SK-N-SH treated with all-trans-retinoic acid at 6 μM for 48 hours (cell line): ENCODE results near the gene ITM2B.

Experiments
- ATAC-seq: fragments of 200-7000 bp; cut with Tn5 transposase; 3 replicates; pipeline ENCODE4 v1.9.1; 2020; ENCODE audit warnings: mild to moderate bottlenecking, moderate library complexity
- BACH2 ChIP-seq: fragments of 250-450 bp; sonication (Bioruptor Pico); IDR thresholded peaks from 2 replicates; pipeline ENCODE4 v1.9.0; 2021; ENCODE audit warnings: mild to moderate bottlenecking, borderline replicate concordance
- CSDC2 ChIP-seq: fragments of 250-450 bp; sonication (Bioruptor Pico); IDR thresholded peaks from 2 replicates; pipeline ENCODE4 v1.5.0; 2020; ENCODE audit warnings: mild to moderate bottlenecking, moderate library complexity
- ESRRG ChIP-seq: fragments of 250-450 bp; sonication (Bioruptor Pico); IDR thresholded peaks from 2 replicates; pipeline ENCODE4 v1.6.1; 2021; ENCODE audit warnings: mild to moderate bottlenecking
- GLIS3 ChIP-seq: fragments of 250-450 bp; sonication (Bioruptor Pico); IDR thresholded peaks from 2 replicates; pipeline ENCODE4 v1.5.0; 2020; ENCODE audit warnings: mild to moderate bottlenecking, moderate library complexity
- ISL1 ChIP-seq: fragments of 250-450 bp; sonication (Bioruptor Pico); IDR thresholded peaks from 2 replicates; pipeline ENCODE4 v2.1.2; 2022; ENCODE audit warnings: mild to moderate bottlenecking, moderate library complexity
- OSR1 ChIP-seq: fragments of 250-450 bp; sonication (Bioruptor Pico); IDR thresholded peaks from 2 replicates; pipeline ENCODE4 v1.8.0; 2022; ENCODE audit warnings: moderate library complexity, mild to moderate bottlenecking, inconsistent platforms
- PATZ1 ChIP-seq: fragments of 250-450 bp; sonication (Bioruptor Pico); IDR thresholded peaks from 2 replicates; pipeline ENCODE4 v1.8.0; 2020; ENCODE audit warnings: mild to moderate bottlenecking, moderate library complexity, borderline replicate concordance
- PPARA ChIP-seq: fragments of 250-450 bp; sonication (Bioruptor Pico); IDR thresholded peaks from 2 replicates; pipeline ENCODE4 v1.5.0; 2020; ENCODE audit warnings: mild to moderate bottlenecking, borderline replicate concordance
- RARB ChIP-seq: fragments of 250-450 bp; sonication (Bioruptor Pico); IDR thresholded peaks from 2 replicates; pipeline ENCODE4 v1.8.0; 2021; ENCODE audit warnings: mild to moderate bottlenecking, moderate library complexity
- SNAI2 ChIP-seq: fragments of 250-450 bp; sonication (Bioruptor Pico); IDR thresholded peaks from 2 replicates; pipeline ENCODE4 v1.5.0; 2020; ENCODE audit warnings: mild to moderate bottlenecking, moderate library complexity
- TOX ChIP-seq: fragments of 250-450 bp; sonication (Bioruptor Pico); IDR thresholded peaks from 2 replicates; pipeline ENCODE4 v1.8.0; 2021; ENCODE audit warnings: mild to moderate bottlenecking, moderate library complexity, borderline replicate concordance
- ZFP3 ChIP-seq: fragments of 250-450 bp; sonication (Bioruptor Pico); IDR thresholded peaks from 2 replicates; pipeline ENCODE4 v1.5.0; 2020; ENCODE audit warnings: mild to moderate bottlenecking, moderate library complexity
- ZFP30 ChIP-seq: fragments of 450-650 bp; formaldehyde crosslinking; IDR thresholded peaks from 2 replicates; pipeline ENCODE4 v1.5.0; 2022; ENCODE audit warnings: mild to moderate bottlenecking, moderate library complexity
- ZNF565 ChIP-seq: fragments of 450-650 bp; formaldehyde crosslinking; conservative IDR thresholded peaks from 2 replicates; pipeline ENCODE4 v1.5.0; 2020; ENCODE audit warnings: low read depth, mild to moderate bottlenecking, moderate library complexity
- ZNF70 ChIP-seq: fragments of 450-650 bp; formaldehyde crosslinking; IDR thresholded peaks from 2 replicates; pipeline ENCODE4 v1.5.0; 2020; ENCODE audit warnings: mild to moderate bottlenecking, moderate library complexity
- ZNF8 ChIP-seq: fragments of 450-650 bp; formaldehyde crosslinking; IDR thresholded peaks from 2 replicates; pipeline ENCODE4 v1.5.0; 2020; ENCODE audit warnings: mild to moderate bottlenecking, moderate library complexity
- TF ChIP-seq, protein P1 (sequence below): fragments of 250-450 bp; sonication (Bioruptor Pico); IDR thresholded peaks from 2 replicates; pipeline ENCODE4 v1.5.1; 2020; ENCODE audit warnings: low read depth, mild to moderate bottlenecking, moderate library complexity
- TF ChIP-seq, protein P2 (sequence below): fragments of 250-450 bp; sonication (Bioruptor Pico); IDR thresholded peaks from 2 replicates; pipeline ENCODE4 v1.5.0; 2020; ENCODE audit warnings: mild to moderate bottlenecking, moderate library complexity
- TF ChIP-seq, protein P3 (sequence below): fragments of 250-450 bp; sonication (Bioruptor Pico); IDR thresholded peaks from 2 replicates; pipeline ENCODE4 v1.8.0; 2021; ENCODE audit warnings: low read depth, mild to moderate bottlenecking, moderate library complexity, borderline replicate concordance

ITM2B gene

DNA sequence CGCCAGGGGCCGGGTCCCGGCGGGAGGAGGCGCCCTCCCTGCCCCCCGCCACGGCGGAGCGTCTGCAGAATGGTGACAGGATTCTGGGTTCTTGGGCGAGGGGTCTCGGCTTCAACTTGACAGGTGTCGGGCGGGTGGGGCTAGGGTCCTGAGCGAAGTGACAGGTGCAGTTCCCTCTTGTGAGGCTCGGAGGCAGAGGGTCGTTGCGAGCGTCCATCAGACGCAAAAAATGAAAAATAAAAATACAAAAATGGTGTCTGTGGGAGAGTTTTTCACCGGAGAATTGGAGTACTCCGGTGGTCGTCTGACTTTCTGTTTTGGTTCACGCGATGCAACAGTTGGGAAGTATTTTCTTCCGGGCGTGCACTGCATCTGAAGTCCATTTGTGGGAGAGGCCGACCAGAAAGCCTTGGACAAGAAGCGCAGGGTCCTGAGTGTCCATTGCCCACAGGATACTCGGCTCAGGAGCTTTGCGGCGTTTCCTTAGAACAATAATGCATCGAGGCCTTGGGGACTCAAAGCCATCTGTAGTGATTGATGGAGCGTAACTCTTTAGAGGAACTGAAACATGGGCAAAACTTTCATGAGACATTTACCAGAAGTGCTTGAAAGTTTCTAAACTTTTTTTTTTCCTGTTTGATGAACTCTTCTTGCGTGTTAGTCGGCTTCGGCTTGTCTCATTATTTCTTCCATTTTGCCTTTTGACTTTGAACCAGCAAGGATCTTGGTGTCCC is 71.3 kb downstream of the ITM2B start:
- peak; percentile 57 for ATAC-seq

DNA sequence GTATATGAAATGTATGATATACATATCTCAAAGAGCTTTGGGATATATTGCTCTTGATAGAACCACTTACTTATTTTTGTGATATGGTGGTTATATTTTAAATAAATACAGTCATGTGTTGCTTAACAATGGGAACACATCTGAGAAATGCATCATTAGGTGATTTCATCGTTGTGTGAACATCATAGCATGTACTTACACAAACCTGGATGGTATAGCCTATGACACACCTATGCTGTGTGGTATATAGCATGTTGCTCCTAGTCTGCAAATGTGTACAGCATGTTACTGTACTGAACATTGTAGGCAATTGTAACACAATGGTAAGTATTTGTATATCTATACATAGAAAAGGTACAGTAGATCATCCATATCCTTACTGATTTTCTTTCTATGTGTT is 78.2 kb downstream of the ITM2B start:
- TF ChIP-seq ZNF565 (CRISPR knock-in tag) = no peak
- TF ChIP-seq CSDC2 (CRISPR knock-in tag) = no peak
- no peak for TF ChIP-seq TOX (CRISPR knock-in tag)
- no peak for TF ChIP-seq PPARA (CRISPR knock-in tag)
- TF ChIP-seq, protein P1, sequence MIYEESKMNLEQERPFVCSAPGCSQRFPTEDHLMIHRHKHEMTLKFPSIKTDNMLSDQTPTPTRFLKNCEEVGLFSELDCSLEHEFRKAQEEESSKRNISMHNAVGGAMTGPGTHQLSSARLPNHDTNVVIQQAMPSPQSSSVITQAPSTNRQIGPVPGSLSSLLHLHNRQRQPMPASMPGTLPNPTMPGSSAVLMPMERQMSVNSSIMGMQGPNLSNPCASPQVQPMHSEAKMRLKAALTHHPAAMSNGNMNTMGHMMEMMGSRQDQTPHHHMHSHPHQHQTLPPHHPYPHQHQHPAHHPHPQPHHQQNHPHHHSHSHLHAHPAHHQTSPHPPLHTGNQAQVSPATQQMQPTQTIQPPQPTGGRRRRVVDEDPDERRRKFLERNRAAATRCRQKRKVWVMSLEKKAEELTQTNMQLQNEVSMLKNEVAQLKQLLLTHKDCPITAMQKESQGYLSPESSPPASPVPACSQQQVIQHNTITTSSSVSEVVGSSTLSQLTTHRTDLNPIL (CRISPR knock-in tag) = no peak
- TF ChIP-seq, protein P2, sequence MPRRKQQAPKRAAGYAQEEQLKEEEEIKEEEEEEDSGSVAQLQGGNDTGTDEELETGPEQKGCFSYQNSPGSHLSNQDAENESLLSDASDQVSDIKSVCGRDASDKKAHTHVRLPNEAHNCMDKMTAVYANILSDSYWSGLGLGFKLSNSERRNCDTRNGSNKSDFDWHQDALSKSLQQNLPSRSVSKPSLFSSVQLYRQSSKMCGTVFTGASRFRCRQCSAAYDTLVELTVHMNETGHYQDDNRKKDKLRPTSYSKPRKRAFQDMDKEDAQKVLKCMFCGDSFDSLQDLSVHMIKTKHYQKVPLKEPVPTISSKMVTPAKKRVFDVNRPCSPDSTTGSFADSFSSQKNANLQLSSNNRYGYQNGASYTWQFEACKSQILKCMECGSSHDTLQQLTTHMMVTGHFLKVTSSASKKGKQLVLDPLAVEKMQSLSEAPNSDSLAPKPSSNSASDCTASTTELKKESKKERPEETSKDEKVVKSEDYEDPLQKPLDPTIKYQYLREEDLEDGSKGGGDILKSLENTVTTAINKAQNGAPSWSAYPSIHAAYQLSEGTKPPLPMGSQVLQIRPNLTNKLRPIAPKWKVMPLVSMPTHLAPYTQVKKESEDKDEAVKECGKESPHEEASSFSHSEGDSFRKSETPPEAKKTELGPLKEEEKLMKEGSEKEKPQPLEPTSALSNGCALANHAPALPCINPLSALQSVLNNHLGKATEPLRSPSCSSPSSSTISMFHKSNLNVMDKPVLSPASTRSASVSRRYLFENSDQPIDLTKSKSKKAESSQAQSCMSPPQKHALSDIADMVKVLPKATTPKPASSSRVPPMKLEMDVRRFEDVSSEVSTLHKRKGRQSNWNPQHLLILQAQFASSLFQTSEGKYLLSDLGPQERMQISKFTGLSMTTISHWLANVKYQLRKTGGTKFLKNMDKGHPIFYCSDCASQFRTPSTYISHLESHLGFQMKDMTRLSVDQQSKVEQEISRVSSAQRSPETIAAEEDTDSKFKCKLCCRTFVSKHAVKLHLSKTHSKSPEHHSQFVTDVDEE (CRISPR knock-in tag) = no peak
- no peak for TF ChIP-seq ESRRG (CRISPR knock-in tag)
- TF ChIP-seq ZNF8 = no peak
- no peak for TF ChIP-seq GLIS3 (CRISPR knock-in tag)
- TF ChIP-seq ZFP3 = no peak
- no peak for TF ChIP-seq OSR1 (CRISPR knock-in tag)
- no peak for TF ChIP-seq ZNF70 (CRISPR knock-in tag)
- TF ChIP-seq PATZ1 (CRISPR knock-in tag) = no peak
- no peak for ATAC-seq

More for the DNA sequence above, 71.3 kb downstream of the ITM2B start:
- TF ChIP-seq, protein P2 (CRISPR knock-in tag) = no peak
- no peak for TF ChIP-seq PPARA (CRISPR knock-in tag)
- TF ChIP-seq TOX (CRISPR knock-in tag) = no peak
- no peak for TF ChIP-seq CSDC2 (CRISPR knock-in tag)
- TF ChIP-seq SNAI2 (CRISPR knock-in tag) = no peak
- TF ChIP-seq ESRRG (CRISPR knock-in tag) = no peak
- TF ChIP-seq, protein P3, sequence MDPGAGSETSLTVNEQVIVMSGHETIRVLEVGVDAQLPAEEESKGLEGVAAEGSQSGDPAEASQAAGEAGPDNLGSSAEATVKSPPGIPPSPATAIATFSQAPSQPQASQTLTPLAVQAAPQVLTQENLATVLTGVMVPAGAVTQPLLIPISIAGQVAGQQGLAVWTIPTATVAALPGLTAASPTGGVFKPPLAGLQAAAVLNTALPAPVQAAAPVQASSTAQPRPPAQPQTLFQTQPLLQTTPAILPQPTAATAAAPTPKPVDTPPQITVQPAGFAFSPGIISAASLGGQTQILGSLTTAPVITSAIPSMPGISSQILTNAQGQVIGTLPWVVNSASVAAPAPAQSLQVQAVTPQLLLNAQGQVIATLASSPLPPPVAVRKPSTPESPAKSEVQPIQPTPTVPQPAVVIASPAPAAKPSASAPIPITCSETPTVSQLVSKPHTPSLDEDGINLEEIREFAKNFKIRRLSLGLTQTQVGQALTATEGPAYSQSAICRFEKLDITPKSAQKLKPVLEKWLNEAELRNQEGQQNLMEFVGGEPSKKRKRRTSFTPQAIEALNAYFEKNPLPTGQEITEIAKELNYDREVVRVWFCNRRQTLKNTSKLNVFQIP (CRISPR knock-in tag) = no peak
- no peak for TF ChIP-seq ZFP30 (CRISPR knock-in tag)
- TF ChIP-seq ZFP3 = no peak
- TF ChIP-seq OSR1 (CRISPR knock-in tag) = no peak
- TF ChIP-seq ZNF565 (CRISPR knock-in tag) = no peak
- TF ChIP-seq RARB = no peak
- TF ChIP-seq ZNF8 = no peak
- TF ChIP-seq ZNF70 (CRISPR knock-in tag) = no peak
- TF ChIP-seq, protein P1 (CRISPR knock-in tag) = no peak
- no peak for TF ChIP-seq BACH2 (CRISPR knock-in tag)
- no peak for TF ChIP-seq ISL1
